PFSK-1 (cell line): Measurements from ENCODE around the gene SERPINA5.

Experiments used
- POLR2AphosphoS5 ChIP-seq: IDR thresholded peaks from 2 replicates; pipeline ENCODE4 v1.6.1; 2012; ENCODE audit warnings: low read depth, mild to moderate bottlenecking, control low read depth, low read length, moderate library complexity
- REST ChIP-seq, 2 experiments: IDR thresholded peaks; 2 replicates each; pipeline versions ENCODE4 v1.6.1 to v1.8.0; 2011 to 2012; ENCODE audit warnings: low read depth in 2 of 2, low read length in 2 of 2, control low read depth in 1 of 2, inconsistent platforms in 1 of 2, mild to moderate bottlenecking in 1 of 2, moderate library complexity in 1 of 2; ENCODE audit not compliant: insufficient read depth in 1 of 2
- TAF1 ChIP-seq: IDR thresholded peaks from 2 replicates; pipeline ENCODE4 v1.6.1; 2012; ENCODE audit warnings: low read length, control low read depth, borderline replicate concordance; ENCODE audit not compliant: insufficient read depth

- no peak for TF ChIP-seq REST (IDR thresholded peaks at IDR 0.05; ENCODE audit: insufficient read depth in 1 of 2, low read depth in 2 of 2, low read length in 2 of 2)
- no peak for TF ChIP-seq POLR2AphosphoS5
- no peak for TF ChIP-seq TAF1
These were observed 18.4 kb downstream of the SERPINA5 start for GRCh38 chr14:94599656-94600004.
